Stimulated activated CD8-positive, alpha-beta memory T cell treated with anti-CD3 and anti-CD28 coated beads, Interleukin-15, amount 100 ng/mL, for 48 hours (primary cell): ENCODE data around the gene ANKRD31.

ENCODE experiments used
- DNase-seq, 2 donors: peaks; one replicate each; pipeline ENCODE4 v3.0.0-alpha.2; 2020; ENCODE audit warnings: low read depth in 2 of 2

The ANKRD31 gene

GRCh38 chr5:75042522-75042921, 194.2 kb downstream of the ANKRD31 start:
- DNase-seq, result no peak

- DNase-seq, result no peak
Measured at GRCh38 chr5:75040973-75041372, 195.7 kb downstream of the ANKRD31 start.

GRCh38 chr5:75037106-75037505, 199.6 kb downstream of the ANKRD31 start:
- peak in 1 of 2 donors; percentile 28 for DNase-seq

GRCh38 chr5:75034137-75034739, 202.4 kb downstream of the ANKRD31 start:
- DNase-seq, result peak in 1 of 2 donors; percentile 20

GRCh38 chr5:75031366-75031765, 205.3 kb downstream of the ANKRD31 start:
- DNase-seq, result no peak

- DNase-seq, result no peak
Measured at GRCh38 chr5:75028090-75028489, 208.6 kb downstream of the ANKRD31 start.

- no peak for DNase-seq
Measured at GRCh38 chr5:75023368-75024159, 213.1 kb downstream of the ANKRD31 start.

GRCh38 chr5:75021800-75022199, 214.9 kb downstream of the ANKRD31 start:
- no peak for DNase-seq

GRCh38 chr5:75021219-75021618, 215.5 kb downstream of the ANKRD31 start:
- DNase-seq, result no peak

GRCh38 chr5:75020016-75020656, 216.5 kb downstream of the ANKRD31 start:
- DNase-seq, result no peak

- DNase-seq, result no peak
Measured at GRCh38 chr5:75018805-75019587, 217.7 kb downstream of the ANKRD31 start.
